H1 (cell line): ENCODE measurements around the gene CD300C. TPM values are rescaled to one million over a fixed set of nuclear protein-coding genes. Genes with fewer than 3 reads are reported as not detected.

ENCODE experiments used
- CTCF ChIA-PET: fragments of 300-600 bp; sonication (Branson Sonifier 250); formaldehyde crosslinking; loops from one replicate; lab custom pipeline; 2021; ENCODE audit not compliant: partially characterized antibody; lab: Charles Lee
- POLR2A ChIA-PET: fragments of 300-600 bp; sonication (Branson Sonifier 250); formaldehyde crosslinking; loops from one replicate; lab custom pipeline; 2021; ENCODE audit warnings: inconsistent platforms; ENCODE audit not compliant: partially characterized antibody; lab: Charles Lee
- DNase-seq, 2 experiments: peaks; one replicate each; pipeline versions ENCODE4 v3.0.0 to v3.0.0-alpha.2; 2010 to 2022; ENCODE audit warnings: low spot score in 2 of 2, low read depth in 1 of 2, mixed read lengths in 1 of 2
- FAIRE-seq: peaks from 2 replicates; lab custom pipeline; 2011; peaks lifted over from hg19 to GRCh38; lab: Jason Lieb, UNC
- H2AFZ ChIP-seq: 2 replicates; pipeline ENCODE4 v1.8.1; 2012; ENCODE audit warnings: low read length, inconsistent platforms
- H2AK5ac ChIP-seq: 2 replicates; pipeline ENCODE4 v1.6.1; 2013; ENCODE audit warnings: low read depth, low read length
- H2BK120ac ChIP-seq: replicated peaks from 2 replicates; pipeline ENCODE3; 2013; ENCODE audit warnings: low read depth, low read length, inconsistent platforms
- H2BK12ac ChIP-seq: 2 replicates; pipeline ENCODE4 v1.6.1; 2013; ENCODE audit warnings: low read depth, low read length
- H2BK15ac ChIP-seq: 2 replicates; pipeline ENCODE4 v1.6.1; 2013; ENCODE audit warnings: low read length
- H2BK20ac ChIP-seq: 2 replicates; pipeline ENCODE4 v1.6.1; 2013; ENCODE audit warnings: low read length
- H2BK5ac ChIP-seq: 2 replicates; pipeline ENCODE4 v1.6.1; 2013; ENCODE audit warnings: low read depth, low read length
- H3K14ac ChIP-seq: 2 replicates; pipeline ENCODE4 v1.6.1; 2013; ENCODE audit warnings: inconsistent platforms; ENCODE audit not compliant: insufficient read length
- H3K18ac ChIP-seq: 2 replicates; pipeline ENCODE4 v1.6.1; 2013; ENCODE audit warnings: low read length; ENCODE audit errors: extremely low read depth
- H3K23ac ChIP-seq: 2 replicates; pipeline ENCODE4 v1.6.1; 2013; ENCODE audit warnings: inconsistent platforms; ENCODE audit not compliant: insufficient read length
- H3K23me2 ChIP-seq: 2 replicates; pipeline ENCODE4 v1.6.1; 2013; ENCODE audit warnings: low read depth, low read length
- H3K27ac ChIP-seq: 2 replicates; pipeline ENCODE4 v1.6.1; 2011; ENCODE audit warnings: low read depth, low read length, inconsistent platforms
- H3K27me3 ChIP-seq, 4 experiments: replicated peaks in 1 of 4; 1 replicate in 1 of 4; 2 replicates in 3 of 4; pipeline versions ENCODE4 v1.6.1 to v1.8.1; 2011 to 2013; ENCODE audit warnings: low read length in 3 of 4, mild to moderate bottlenecking in 3 of 4, inconsistent platforms in 2 of 4, mixed read lengths in 2 of 4, moderate library complexity in 1 of 4; ENCODE audit not compliant: control insufficient read depth in 3 of 4, insufficient read depth in 3 of 4; ENCODE audit errors: extremely low read depth in 1 of 4
- H3K36me3 ChIP-seq, 4 experiments: 2 replicates each; pipeline versions ENCODE4 v1.6.1 to v1.8.1; 2011 to 2013; ENCODE audit warnings: mild to moderate bottlenecking in 4 of 4, low read length in 3 of 4, moderate library complexity in 2 of 4, control low read depth in 1 of 4, inconsistent platforms in 1 of 4; ENCODE audit not compliant: insufficient read depth in 4 of 4, control insufficient read depth in 2 of 4
- H3K4ac ChIP-seq: replicated peaks from 2 replicates; pipeline ENCODE3; 2013; ENCODE audit warnings: low read length, low read depth, mixed read lengths, inconsistent platforms; ENCODE audit not compliant: insufficient read length
- H3K4me1 ChIP-seq, 4 experiments: replicated peaks in 1 of 4; 1 replicate in 1 of 4; 2 replicates in 3 of 4; pipeline versions ENCODE4 v1.6.1 to v1.8.1; 2011 to 2013; ENCODE audit warnings: low read length in 3 of 4, inconsistent platforms in 2 of 4, mixed read lengths in 1 of 4; ENCODE audit not compliant: insufficient read depth in 4 of 4, control insufficient read depth in 3 of 4
- H3K4me2 ChIP-seq, 2 experiments: 2 replicates each; pipeline versions ENCODE4 v1.6.1 to v1.8.1; 2011 to 2013; ENCODE audit warnings: low read depth in 2 of 2, low read length in 2 of 2, control low read depth in 1 of 2, inconsistent platforms in 1 of 2, mild to moderate bottlenecking in 1 of 2; ENCODE audit not compliant: insufficient read depth in 1 of 2
- H3K4me3 ChIP-seq, 4 experiments: fragments of 200-600, 300-600 bp in 1 of 4; sonication (generic), shearing (Covaris generic), sonication (Bioruptor Twin) in 1 of 4; 2 replicates each; pipeline versions ENCODE4 v1.5.1 to v1.8.1; 2011 to 2016; ENCODE audit warnings: low read length in 4 of 4, low read depth in 3 of 4, control low read depth in 2 of 4, inconsistent platforms in 2 of 4, mild to moderate bottlenecking in 2 of 4, mixed read lengths in 1 of 4, moderate library complexity in 1 of 4; ENCODE audit not compliant: insufficient read depth in 2 of 4; ENCODE audit errors: extremely low read depth in 1 of 4
- H3K56ac ChIP-seq: replicated peaks from 2 replicates; pipeline ENCODE3; 2013; ENCODE audit warnings: low read depth, mild to moderate bottlenecking, mixed read lengths, low read length, inconsistent platforms; ENCODE audit not compliant: insufficient read length
- H3K79me1 ChIP-seq: 2 replicates; pipeline ENCODE4 v1.6.1; 2013; ENCODE audit warnings: low read depth, low read length, control low read depth
- H3K79me2 ChIP-seq, 2 experiments: 2 replicates each; pipeline versions ENCODE4 v1.6.1 to v1.8.1; 2012 to 2013; ENCODE audit warnings: low read length in 2 of 2, mild to moderate bottlenecking in 2 of 2, inconsistent platforms in 1 of 2; ENCODE audit not compliant: insufficient read depth in 2 of 2, control insufficient read depth in 1 of 2
- H3K9ac ChIP-seq, 4 experiments: replicated peaks in 1 of 4; 1 replicate in 1 of 4; 2 replicates in 3 of 4; pipeline versions ENCODE4 v1.6.1 to v1.8.1; 2011 to 2013; ENCODE audit warnings: low read depth in 3 of 4, low read length in 3 of 4, control low read depth in 2 of 4, mild to moderate bottlenecking in 2 of 4, moderate library complexity in 2 of 4, inconsistent platforms in 1 of 4; ENCODE audit errors: extremely low read depth in 1 of 4
- H3K9me3 ChIP-seq, 2 experiments: 2 replicates each; pipeline versions ENCODE4 v1.6.1 to v1.8.1; 2012 to 2013; ENCODE audit warnings: mild to moderate bottlenecking in 2 of 2, moderate library complexity in 2 of 2, control low read depth in 1 of 2, inconsistent platforms in 1 of 2, low read depth in 1 of 2, low read length in 1 of 2, mixed read lengths in 1 of 2; ENCODE audit not compliant: insufficient read depth in 2 of 2
- H4K20me1 ChIP-seq, 2 experiments: replicated peaks in 1 of 2; 2 replicates each; pipeline versions ENCODE3 to v1.8.1; 2011 to 2013; ENCODE audit warnings: inconsistent platforms in 2 of 2, low read length in 2 of 2, mild to moderate bottlenecking in 1 of 2; ENCODE audit not compliant: insufficient read depth in 2 of 2, control insufficient read depth in 1 of 2
- H4K5ac ChIP-seq: 2 replicates; pipeline ENCODE4 v1.6.1; 2013; ENCODE audit warnings: low read length, low read depth, mixed read lengths, inconsistent platforms; ENCODE audit not compliant: insufficient read length
- H4K8ac ChIP-seq: 2 replicates; pipeline ENCODE4 v1.8.0; 2013; ENCODE audit warnings: mild to moderate bottlenecking, moderate library complexity, low read length, inconsistent platforms; ENCODE audit not compliant: insufficient read depth; ENCODE audit errors: extremely low read depth
- H4K91ac ChIP-seq: replicated peaks from 2 replicates; pipeline ENCODE3; 2013; ENCODE audit warnings: low read length, mixed read lengths, inconsistent platforms; ENCODE audit not compliant: insufficient read length
- E2F6 ChIP-seq: IDR thresholded peaks from 2 replicates; pipeline ENCODE4 v1.6.1; 2012; ENCODE audit warnings: inconsistent platforms
- JUND ChIP-seq: IDR thresholded peaks from 2 replicates; pipeline ENCODE4 v1.6.1; 2011; ENCODE audit warnings: mild to moderate bottlenecking, improper control_type of control experiment, low read length
- NRF1 ChIP-seq: IDR thresholded peaks from 2 replicates; pipeline ENCODE4 v1.6.1; 2011; ENCODE audit warnings: mild to moderate bottlenecking, low read depth, low read length, improper control_type of control experiment
- PHF8 ChIP-seq: fragments of 200-600 bp; sonication (generic); conservative IDR thresholded peaks from 2 replicates; pipeline ENCODE4 v1.7.1; 2012; ENCODE audit warnings: low read depth, mild to moderate bottlenecking, inconsistent platforms, low read length, moderate library complexity
- POLR2A ChIP-seq, 2 experiments: IDR thresholded peaks; 1 replicate in 1 of 2; 2 replicates in 1 of 2; pipeline ENCODE4 v1.6.1; 2011; ENCODE audit warnings: low read depth in 2 of 2, low read length in 2 of 2, mild to moderate bottlenecking in 2 of 2; ENCODE audit errors: control extremely low read depth in 1 of 2
- SIRT6 ChIP-seq: IDR thresholded peaks from one replicate; pipeline ENCODE4 v1.7.1; 2012; ENCODE audit warnings: low read length, inconsistent platforms
- ZNF274 ChIP-seq: IDR thresholded peaks from 2 replicates; pipeline ENCODE4 v1.7.0; 2012; ENCODE audit warnings: low read length, borderline replicate concordance; ENCODE audit errors: extremely low read depth
- WGBS, 2 experiments: shearing (Covaris generic) in 1 of 2; methylation state at CpG; one replicate each; pipeline versions ENCODE4 v1.1.6 to v1.1.7; 2013 to 2015; ENCODE audit warnings: low lambda C conversion rate in 2 of 2, mixed read lengths in 2 of 2, inconsistent platforms in 1 of 2, low coverage in 1 of 2, missing lambda C conversion rate in 1 of 2; ENCODE audit not compliant: insufficient replicate concordance in 2 of 2, insufficient coverage in 1 of 2, insufficient read length in 1 of 2; ENCODE audit errors: extremely low coverage in 1 of 2, missing lambda C conversion rate in 1 of 2; 5-methylcytosine and 5-hydroxymethylcytosine counted together
- polyA plus RNA-seq, 7 experiments: library from polyadenylated mRNA; depleted of rRNA in 3 of 7; stranded (reverse) in 5 of 7; unstranded in 2 of 7; fragments of >200 nt in 5 of 7; fragments of 200-250 nt in 2 of 7; gene quantifications; 1 replicate in 5 of 7; 2 replicates in 1 of 7; 4 replicates in 1 of 7; pipeline versions ENCODE4 v1.2.1 to v1.2.3, GENCODE V29; 2011 to 2013; ENCODE audit warnings: missing spikeins in 2 of 7, mixed read lengths in 2 of 7
- total RNA-seq: library from RNA; stranded (reverse); fragmentation: NEBNext Ultra II Directional; extraction: Animal tissue kit (Norgen Biotek cat#: 25700); gene quantifications from 2 replicates; pipeline ENCODE4 v1.2.1, GENCODE V29; 2021

CD300C gene
- total and polyA plus RNA-seq, 2 of the 8 experiments (the other 6 are each of a cell fraction or from before 2014, with no cell fraction given), result not detected

GRCh38 chr17:74578979-74579378 lies 33.1 kb upstream of the CD300C start:
- H2AFZ ChIP-seq, result no peak overlapping the region
- H2BK15ac ChIP-seq, result no peak overlapping the region
- no peaks in the 10 kb centered on the region for H3K36me3 ChIP-seq
- no peaks in the 10 kb centered on the region for H3K9me3 ChIP-seq
- no peaks in the 10 kb centered on the region for H3K79me1 ChIP-seq
- FAIRE-seq (no peak), DNase-seq (no peak)
- H3K18ac ChIP-seq, result peak overlapping the region; percentile 32; the same call in 1 of the 2 replicates
- ChIA-PET CTCF (interaction anchor here (0.9 to 3.6 kb wide), 3 partner anchors 12 to 21 kb away, joined by 4 to 20 read pairs (median 5); partner anchors contain the start of gene CD300H), POLR2A (no interaction called here)
- H4K20me1 ChIP-seq, result no peaks in the 10 kb centered on the region
- H3K14ac ChIP-seq, result no peak overlapping the region
- no peak overlapping the region for H3K27ac ChIP-seq
- no peak overlapping the region for H3K4me2 ChIP-seq
- H3K23me2 ChIP-seq, result no peaks in the 10 kb centered on the region
- no peaks in the 10 kb centered on the region for H3K4me1 ChIP-seq
- TF ChIP-seq POLR2A (IDR thresholded peaks at IDR 0.05; ENCODE audit: control extremely low read depth in 1 of 2, low read depth in 2 of 2, low read length in 2 of 2) (no peak), E2F6 (no peak), PHF8 (no peak), ZNF274 (no peak), JUND (no peak), SIRT6 (no peak), NRF1 (no peak)
- no peak overlapping the region for H3K9ac ChIP-seq
- no peak overlapping the region for H2AK5ac ChIP-seq
- H2BK20ac ChIP-seq, result no peak overlapping the region
- 86% methylated on average over 9 of the region's 9 CpGs; no CpG with 5 or more reads in 1 of the 2 experiments for WGBS, 2 experiments
- H2BK120ac ChIP-seq, result no peak overlapping the region
- H3K79me2 ChIP-seq, result no peaks in the 10 kb centered on the region
- H4K5ac ChIP-seq, result no peak overlapping the region
- no peak overlapping the region for H3K23ac ChIP-seq
- no peak overlapping the region for H3K4ac ChIP-seq
- 0 out of 7 replicates have a peak, but pooled peaks cover 0 to 3% (median 0%) of the 10 kb centered on the region in 4 experiments for H3K27me3 ChIP-seq
- H4K8ac ChIP-seq, result no peak overlapping the region
- H2BK5ac ChIP-seq, result no peak overlapping the region
- no peak overlapping the region for H4K91ac ChIP-seq
- H3K4me3 ChIP-seq, result no peak overlapping the region
- H2BK12ac ChIP-seq, result no peak overlapping the region
- H3K56ac ChIP-seq, result no peak overlapping the region
